H9 (cell line): Measurements from ENCODE around the gene PLA2R1. TPM values are rescaled to one million over a fixed set of nuclear protein-coding genes. Genes with fewer than 3 reads are reported as not detected.

Experiments
- DNase-seq: peaks from one replicate; pipeline ENCODE4 v3.0.0-alpha.2; 2017
- H2AFZ ChIP-seq: one replicate; pipeline ENCODE4 v1.6.1; 2013; ENCODE audit warnings: mild to moderate bottlenecking, low read length, control low read depth, moderate library complexity
- H2AK5ac ChIP-seq: 2 replicates; pipeline ENCODE4 v1.6.1; 2013; ENCODE audit warnings: low read length, control low read depth, mixed read lengths; ENCODE audit not compliant: insufficient read length
- H2BK120ac ChIP-seq: one replicate; pipeline ENCODE4 v1.6.1; 2013; ENCODE audit warnings: low read depth, mild to moderate bottlenecking, low read length, control low read depth, inconsistent platforms; ENCODE audit not compliant: poor library complexity, severe bottlenecking
- H2BK12ac ChIP-seq: 2 replicates; pipeline ENCODE4 v1.6.1; 2013; ENCODE audit warnings: low read length, control low read depth, mixed read lengths, low read depth; ENCODE audit not compliant: insufficient read length
- H2BK15ac ChIP-seq: 2 replicates; pipeline ENCODE4 v1.6.1; 2013; ENCODE audit warnings: low read depth, low read length, control low read depth
- H2BK20ac ChIP-seq: one replicate; pipeline ENCODE4 v1.6.1; 2013; ENCODE audit warnings: low read depth, mild to moderate bottlenecking, low read length, control low read depth, inconsistent platforms; ENCODE audit not compliant: poor library complexity, severe bottlenecking
- H2BK5ac ChIP-seq: 2 replicates; pipeline ENCODE4 v1.6.1; 2013; ENCODE audit warnings: low read length, control low read depth, mixed read lengths; ENCODE audit not compliant: insufficient read length
- H3K14ac ChIP-seq: 2 replicates; pipeline ENCODE4 v1.6.1; 2013; ENCODE audit warnings: low read length, control low read depth; ENCODE audit not compliant: insufficient read depth
- H3K18ac ChIP-seq: 2 replicates; pipeline ENCODE4 v1.6.1; 2013; ENCODE audit warnings: low read depth, mild to moderate bottlenecking, mixed read lengths, low read length, control low read depth; ENCODE audit not compliant: insufficient read length
- H3K23ac ChIP-seq: 2 replicates; pipeline ENCODE4 v1.6.1; 2013; ENCODE audit warnings: low read length, control low read depth, mixed read lengths, low read depth; ENCODE audit not compliant: insufficient read length
- H3K23me2 ChIP-seq: 2 replicates; pipeline ENCODE4 v1.6.1; 2013; ENCODE audit warnings: low read depth, mild to moderate bottlenecking, mixed read lengths, low read length, control low read depth; ENCODE audit not compliant: insufficient read length, poor library complexity, severe bottlenecking
- H3K27ac ChIP-seq: 2 replicates; pipeline ENCODE4 v1.5.1; 2013; ENCODE audit warnings: low read length, control low read depth, mixed read lengths, low read depth; ENCODE audit not compliant: insufficient read length
- H3K27me3 ChIP-seq: 2 replicates; pipeline ENCODE4 v1.6.1; 2013; ENCODE audit warnings: low read length, control low read depth, inconsistent platforms; ENCODE audit not compliant: insufficient read depth
- H3K4ac ChIP-seq: 2 replicates; pipeline ENCODE4 v1.6.1; 2013; ENCODE audit warnings: low read depth, mild to moderate bottlenecking, control low read depth, inconsistent platforms, low read length, moderate library complexity
- H3K4me1 ChIP-seq: 2 replicates; pipeline ENCODE4 v1.6.1; 2013; ENCODE audit warnings: low read length, control low read depth, inconsistent platforms; ENCODE audit not compliant: insufficient read depth
- H3K4me2 ChIP-seq: 2 replicates; pipeline ENCODE4 v1.6.1; 2013; ENCODE audit warnings: low read length, control low read depth, mixed read lengths; ENCODE audit not compliant: insufficient read length, insufficient read depth
- H3K56ac ChIP-seq: 2 replicates; pipeline ENCODE4 v1.6.1; 2013; ENCODE audit warnings: low read depth, mild to moderate bottlenecking, mixed read lengths, low read length, control low read depth; ENCODE audit not compliant: insufficient read length
- H3K79me1 ChIP-seq: 2 replicates; pipeline ENCODE4 v1.6.1; 2013; ENCODE audit warnings: low read depth, mild to moderate bottlenecking, moderate library complexity, low read length, control low read depth, inconsistent platforms; ENCODE audit not compliant: insufficient read depth, poor library complexity, severe bottlenecking
- H3K79me2 ChIP-seq: 2 replicates; pipeline ENCODE4 v1.6.1; 2013; ENCODE audit warnings: low read length, control low read depth, inconsistent platforms; ENCODE audit not compliant: insufficient read depth
- H3K9ac ChIP-seq: 2 replicates; pipeline ENCODE4 v1.6.1; 2013; ENCODE audit warnings: low read length, control low read depth, mixed read lengths; ENCODE audit not compliant: insufficient read length; ENCODE audit errors: extremely low read depth
- H3K9me3 ChIP-seq: one replicate; pipeline ENCODE4 v1.6.1; 2013; ENCODE audit warnings: low read depth, low read length, inconsistent platforms; ENCODE audit not compliant: control insufficient read depth
- H3T11ph ChIP-seq: one replicate; pipeline ENCODE4 v1.6.1; 2013; ENCODE audit warnings: mild to moderate bottlenecking, low read length, control low read depth, inconsistent platforms
- H4K20me1 ChIP-seq: one replicate; pipeline ENCODE4 v1.6.1; 2013; ENCODE audit not compliant: control insufficient read depth, insufficient read length, insufficient read depth
- H4K5ac ChIP-seq: 2 replicates; pipeline ENCODE4 v1.6.1; 2013; ENCODE audit warnings: low read depth, mild to moderate bottlenecking, mixed read lengths, low read length, control low read depth; ENCODE audit not compliant: insufficient read length
- H4K8ac ChIP-seq: replicated peaks from 2 replicates; pipeline ENCODE4 v1.6.1; 2013; ENCODE audit warnings: low read length, control low read depth, mixed read lengths, low read depth; ENCODE audit not compliant: insufficient read length
- H4K91ac ChIP-seq: 2 replicates; pipeline ENCODE4 v1.6.1; 2013; ENCODE audit warnings: low read depth, mild to moderate bottlenecking, moderate library complexity, mixed read lengths, low read length, control low read depth; ENCODE audit not compliant: insufficient read length
- H3K27ac Mint-ChIP-seq, 3 experiments: 2 replicates in 2 of 3; 3 replicates in 1 of 3; pipeline ENCODE4 v1.8.0; 2020 to 2021; ENCODE audit warnings: mixed read lengths in 3 of 3, mild to moderate bottlenecking in 1 of 3, moderate library complexity in 1 of 3
- H3K27me3 Mint-ChIP-seq: 2 replicates; pipeline ENCODE4 v1.8.0; 2021; ENCODE audit warnings: low read depth, mild to moderate bottlenecking, moderate library complexity, mixed read lengths
- H3K36me3 Mint-ChIP-seq, 3 experiments: 2 replicates in 2 of 3; 3 replicates in 1 of 3; pipeline ENCODE4 v1.8.0; 2020 to 2021; ENCODE audit warnings: low read depth in 3 of 3, mixed read lengths in 3 of 3; ENCODE audit not compliant: insufficient read depth in 1 of 3
- H3K4me1 Mint-ChIP-seq, 2 experiments: 2 replicates each; pipeline ENCODE4 v1.8.0; 2020; ENCODE audit warnings: mixed read lengths in 2 of 2
- H3K4me3 Mint-ChIP-seq, 2 experiments: 2 replicates in 1 of 2; 3 replicates in 1 of 2; pipeline ENCODE4 v1.8.0; 2020 to 2021; ENCODE audit warnings: mild to moderate bottlenecking in 2 of 2, mixed read lengths in 2 of 2, moderate library complexity in 1 of 2
- H3K9me3 Mint-ChIP-seq, 2 experiments: 2 replicates in 1 of 2; 3 replicates in 1 of 2; pipeline ENCODE4 v1.8.0; 2020; ENCODE audit warnings: mild to moderate bottlenecking in 2 of 2, mixed read lengths in 2 of 2, moderate library complexity in 1 of 2
- CTCF ChIP-seq: fragments of 200-600 bp; sonication (generic); conservative IDR thresholded peaks from 3 replicates; pipeline ENCODE4 v1.8.0; 2021; ENCODE audit warnings: antibody characterized with exemption, mild to moderate bottlenecking
- WGBS: extraction: QIAGEN DNeasy Blood & Tissue Kit; methylation state at CpG from one replicate; pipeline ENCODE4 v1.1.7; 2013; ENCODE audit warnings: missing lambda C conversion rate, low lambda C conversion rate, mixed read lengths; ENCODE audit not compliant: insufficient read length; ENCODE audit errors: extremely low coverage; 5-methylcytosine and 5-hydroxymethylcytosine counted together
- total RNA-seq: library from RNA; stranded (reverse); gene quantifications from 2 replicates; pipeline ENCODE4 v1.2.1, GENCODE V29; 2021

The PLA2R1 gene
- total RNA-seq, 1 experiment from 2014 or later = 0.83 TPM

- Mint-ChIP-seq H3K36me3 (peaks cover 0 to 6% (median 0%) of the 10 kb centered on the region in 3 experiments; a peak in 4 of 7 replicates), H3K4me1 (peaks cover 0 to 3% of the 10 kb centered on the region in 2 experiments; a peak in 1 of 4 replicates), H3K27ac (no peak overlapping the region), H3K9me3 (peaks cover 6 to 11% of the 10 kb centered on the region in 2 experiments), H3K4me3 (no peak overlapping the region), H3K27me3 (no peaks in the 10 kb centered on the region)
- H4K91ac ChIP-seq = no peak overlapping the region
- no peaks in the 10 kb centered on the region for H3K23me2 ChIP-seq
- H3K9me3 ChIP-seq = no peaks in the 10 kb centered on the region
- no peak overlapping the region for H3T11ph ChIP-seq
- no peak for DNase-seq
- no peak overlapping the region for H3K23ac ChIP-seq
- H2BK15ac ChIP-seq = no peak overlapping the region
- H4K5ac ChIP-seq = no peak overlapping the region
- H2BK20ac ChIP-seq = no peak overlapping the region
- no peak overlapping the region for H2AK5ac ChIP-seq
- H2BK5ac ChIP-seq = no peak overlapping the region
- H3K56ac ChIP-seq = no peak overlapping the region
- H3K4me1 ChIP-seq = no peaks in the 10 kb centered on the region; the same call in 1 of the 2 replicates
- H4K20me1 ChIP-seq = no peaks in the 10 kb centered on the region
- no peaks in the 10 kb centered on the region for H3K79me2 ChIP-seq
- no peak overlapping the region for H2BK12ac ChIP-seq
- WGBS = no CpG with 5 or more reads among the region's 5 CpGs
- no peak overlapping the region for H3K14ac ChIP-seq
- H3K4me2 ChIP-seq = no peak overlapping the region
- no peak overlapping the region for H2AFZ ChIP-seq
- no peak for TF ChIP-seq CTCF
- H4K8ac ChIP-seq = no peak overlapping the region
- no peak overlapping the region for H3K18ac ChIP-seq
- H2BK120ac ChIP-seq = no peak overlapping the region
- H3K27me3 ChIP-seq = no peaks in the 10 kb centered on the region
- no peak overlapping the region for H3K4ac ChIP-seq
- no peak overlapping the region for H3K9ac ChIP-seq
- H3K79me1 ChIP-seq = no peaks in the 10 kb centered on the region
- H3K27ac ChIP-seq = no peak overlapping the region
These were observed 56.9 kb downstream of the PLA2R1 start for GRCh38 chr2:160005476-160005875.
